Left kidney (tissue), 2 donors: ENCODE results near the gene FAM181A. TPM values are rescaled to one million over a fixed set of nuclear protein-coding genes. Genes with fewer than 3 reads are reported as not detected.

Source experiments
- DNase-seq: peaks from one replicate; pipeline ENCODE4 v3.0.0-alpha.2; 2013
- polyA plus RNA-seq: library from polyadenylated mRNA; unstranded; fragments of 120-200 nt; gene quantifications from one replicate; pipeline ENCODE4 v1.2.1, GENCODE V29; 2013; ENCODE audit not compliant: insufficient read length

Gene FAM181A
- polyA plus RNA-seq, 1 donor, result not detected

DNA sequence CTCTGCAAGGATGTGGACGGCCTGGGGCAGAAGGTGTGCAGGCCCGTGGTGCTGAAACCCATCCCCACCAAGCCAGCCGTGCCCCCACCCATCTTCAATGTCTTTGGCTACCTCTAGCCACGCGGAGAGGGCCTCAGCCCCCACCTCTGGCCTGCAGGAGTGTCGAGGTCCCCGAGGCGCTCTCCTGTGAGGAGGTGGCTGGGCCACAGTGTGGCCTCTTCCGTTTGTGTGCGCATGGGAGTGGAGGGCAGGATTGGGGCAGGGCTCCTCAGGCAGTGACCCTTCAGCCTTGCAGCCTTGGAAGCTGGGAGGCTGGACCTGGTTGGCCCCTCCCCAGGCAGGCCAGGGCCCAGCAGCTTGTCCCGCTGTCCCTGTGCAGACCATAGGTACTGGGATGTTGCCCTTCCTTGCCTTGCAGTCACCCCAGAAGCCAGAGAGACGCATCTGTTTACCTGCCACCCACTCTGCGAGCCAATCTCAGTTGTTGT, 1.9 kb downstream of the FAM181A start:
- no peak for DNase-seq

GRCh38 chr14:93929657-93930056, 2.5 kb downstream of the FAM181A start:
- DNase-seq, result no peak

GRCh38 chr14:93930296-93930988, 3.3 kb downstream of the FAM181A start:
- DNase-seq, result no peak

DNA sequence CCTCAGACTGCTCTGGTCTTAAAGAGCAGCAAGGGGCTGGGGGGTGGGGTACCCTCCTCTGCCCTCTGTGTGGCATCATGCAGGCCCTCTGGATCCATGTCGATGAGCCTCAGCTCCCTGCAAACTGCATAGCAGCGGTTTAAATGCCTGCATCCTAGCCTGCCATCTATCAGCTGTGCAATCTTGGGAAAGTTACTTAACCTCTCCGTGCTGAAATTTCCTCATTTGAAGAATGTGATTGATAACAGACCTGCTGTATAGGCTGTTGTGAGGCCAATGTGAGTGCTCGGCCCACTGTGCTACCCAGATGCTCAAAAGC, 3.8 kb downstream of the FAM181A start:
- no peak for DNase-seq

- no peak for DNase-seq
Observed at GRCh38 chr14:93932642-93933041, 5.5 kb downstream of the FAM181A start.

GRCh38 chr14:93935213-93935612, 8.1 kb downstream of the FAM181A start:
- no peak for DNase-seq

DNA sequence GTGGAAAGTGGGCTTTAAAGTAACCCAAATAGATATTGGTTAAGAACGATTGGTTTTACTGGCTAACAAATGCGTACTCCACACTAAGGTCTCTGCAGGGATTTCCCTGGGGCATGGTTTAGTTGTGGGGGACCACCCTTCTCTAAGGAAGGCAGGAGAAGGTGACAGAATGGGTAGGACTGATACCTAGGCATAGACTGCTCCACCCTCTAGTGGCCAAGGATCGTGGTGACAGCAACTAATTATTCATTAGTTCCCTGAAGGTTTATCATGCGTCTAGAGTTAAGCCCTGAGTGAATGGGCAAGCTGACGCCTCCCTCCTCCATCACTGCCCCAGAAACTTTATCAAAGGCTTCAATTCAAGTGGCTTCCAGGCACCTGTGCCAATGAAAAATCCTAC, 9.1 kb downstream of the FAM181A start:
- DNase-seq, result no peak

- no peak for DNase-seq
Observed at GRCh38 chr14:93936926-93937325, 9.8 kb downstream of the FAM181A start.

DNA sequence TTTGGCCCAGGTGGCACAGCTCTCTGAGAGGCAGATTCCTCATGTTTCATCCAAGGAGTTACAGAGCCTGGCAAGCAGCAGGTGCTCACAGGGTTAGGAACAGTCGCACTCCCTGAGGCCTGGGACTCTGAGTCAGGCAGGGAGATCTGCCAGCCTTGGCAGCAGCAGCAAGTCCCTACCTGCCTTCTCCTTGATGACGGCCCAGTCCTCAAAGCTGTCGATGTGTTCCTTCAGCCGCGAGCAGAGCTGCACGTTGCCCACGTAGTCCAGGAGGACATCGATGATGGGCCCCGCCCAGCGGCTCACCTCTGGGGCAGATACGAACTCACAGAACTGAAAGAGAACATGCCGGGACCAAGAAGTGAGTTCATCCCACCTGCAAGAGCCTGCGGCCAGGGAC, 10.4 kb downstream of the FAM181A start:
- DNase-seq, result no peak

DNA sequence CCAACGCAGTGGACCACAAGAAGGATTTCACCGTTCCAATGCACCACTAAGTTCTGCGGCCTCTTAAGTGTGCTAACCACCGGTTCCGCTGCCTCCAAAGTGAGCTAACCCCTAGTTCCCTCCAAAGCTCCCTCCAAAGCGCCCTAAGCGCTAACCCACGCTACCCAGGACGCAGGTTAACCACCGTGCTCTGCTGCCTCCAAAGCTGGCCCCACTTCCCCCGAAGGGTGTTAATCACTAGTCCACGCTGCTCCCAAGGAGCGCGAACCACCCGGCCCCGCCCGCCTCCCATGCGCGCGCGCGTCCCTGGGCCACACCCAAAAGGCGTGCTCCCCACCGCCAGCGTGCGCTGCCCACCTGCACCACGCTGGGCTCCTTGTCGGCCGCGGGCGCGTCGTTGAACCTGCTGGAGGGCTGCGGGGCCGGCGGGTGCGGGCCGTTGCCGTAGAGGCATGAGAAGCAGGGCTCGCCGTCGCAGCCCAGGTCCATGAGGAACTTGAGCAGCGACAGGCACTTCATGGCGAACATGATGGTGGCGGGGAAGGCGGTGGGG, 11.7 kb downstream of the FAM181A start:
- DNase-seq, result no peak

GRCh38 chr14:93939304-93940229, 12.4 kb downstream of the FAM181A start:
- peak; percentile 58 for DNase-seq

- DNase-seq, result no peak
Observed at GRCh38 chr14:93940437-93940836, 13.3 kb downstream of the FAM181A start.

GRCh38 chr14:93941293-93941910, 14.3 kb downstream of the FAM181A start:
- DNase-seq, result no peak

DNA sequence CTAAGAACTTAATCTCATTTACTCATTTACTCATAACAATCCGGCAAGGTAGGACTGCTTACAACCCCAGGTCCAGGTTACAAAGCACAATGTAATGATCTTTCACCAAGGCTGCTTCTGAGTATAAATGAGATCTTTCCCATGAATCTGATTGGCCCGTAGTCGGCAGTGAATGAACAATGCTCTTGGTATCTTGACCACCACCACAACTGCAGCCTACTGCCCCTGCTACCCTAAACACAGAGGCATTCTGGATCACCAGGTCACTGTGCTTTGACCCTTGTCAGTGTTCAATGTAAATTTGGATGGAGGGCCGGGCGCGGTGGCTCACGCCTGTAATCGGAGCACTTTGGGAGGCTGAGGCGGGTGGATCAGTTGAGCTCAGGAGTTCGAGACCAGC, 15.9 kb downstream of the FAM181A start:
- no peak for DNase-seq

DNA sequence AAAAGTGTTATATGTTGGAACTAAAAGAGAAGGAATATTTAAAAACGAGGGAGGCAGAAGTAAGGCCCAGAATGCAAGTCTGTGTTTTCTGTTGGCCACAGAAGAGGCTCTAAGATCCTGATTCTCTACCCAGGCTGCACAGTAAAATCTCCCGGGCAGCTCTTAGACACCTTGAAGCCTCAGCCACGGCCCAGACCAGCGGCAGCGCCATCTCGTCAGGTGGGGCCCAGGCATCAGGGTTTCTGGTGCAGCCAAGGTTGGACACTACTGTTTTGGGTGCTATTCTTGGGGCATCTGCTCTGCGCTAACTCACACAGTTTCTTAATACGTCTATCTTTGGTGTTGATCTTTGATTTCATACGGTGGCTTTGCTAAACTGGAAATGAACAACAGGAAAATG, 16.8 kb downstream of the FAM181A start:
- no peak for DNase-seq

GRCh38 chr14:93944348-93945069, 17.4 kb downstream of the FAM181A start:
- no peak for DNase-seq

- DNase-seq, result no peak
Observed at GRCh38 chr14:93945070-93945399, 17.9 kb downstream of the FAM181A start.

DNA sequence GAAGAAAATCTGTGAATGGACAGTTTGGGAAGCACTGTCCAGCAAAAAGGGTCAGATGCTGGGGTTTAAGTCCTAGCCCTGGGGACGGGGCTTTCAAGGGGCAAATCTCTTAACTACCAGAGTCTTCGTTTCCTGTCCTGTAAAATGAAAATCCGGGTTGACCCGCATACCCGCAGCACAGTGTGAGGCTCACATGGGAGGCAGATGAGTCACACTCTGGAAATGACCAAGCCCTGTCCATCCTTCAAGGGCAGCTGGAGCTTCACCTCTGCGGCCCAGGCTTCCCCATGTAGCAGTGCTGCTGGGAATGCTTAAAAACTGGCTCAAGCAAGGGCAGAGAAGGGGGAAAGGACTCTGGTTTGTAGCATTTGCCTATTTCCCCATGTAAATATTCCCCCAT, 19.0 kb downstream of the FAM181A start:
- no peak for DNase-seq

DNA sequence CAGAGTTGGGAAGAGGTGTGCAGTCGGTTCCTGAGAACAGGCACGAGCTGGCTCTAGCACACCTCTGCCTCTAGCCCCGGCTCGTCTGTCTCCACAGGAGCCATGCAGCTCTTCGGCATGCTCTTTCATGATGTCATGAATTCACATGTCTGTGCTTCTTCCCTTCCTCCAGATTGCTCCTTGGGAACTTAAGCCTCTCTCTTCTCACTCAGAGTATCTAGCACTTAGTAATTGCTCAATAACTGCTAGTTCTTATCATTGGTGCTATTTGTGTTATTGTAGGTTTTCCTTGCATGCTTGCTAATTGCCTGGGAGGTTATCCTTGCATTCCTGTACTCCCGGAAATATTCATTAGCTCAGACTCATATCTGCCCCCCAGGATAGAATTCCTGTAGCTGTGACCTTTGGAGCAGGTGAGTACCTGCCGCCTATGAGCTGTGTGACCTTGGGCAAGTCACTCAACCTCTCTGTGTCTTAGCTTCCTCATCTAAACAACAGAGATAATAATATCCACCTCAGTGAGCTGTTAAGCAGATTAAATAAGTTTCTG, 19.5 kb downstream of the FAM181A start:
- no peak for DNase-seq

DNA sequence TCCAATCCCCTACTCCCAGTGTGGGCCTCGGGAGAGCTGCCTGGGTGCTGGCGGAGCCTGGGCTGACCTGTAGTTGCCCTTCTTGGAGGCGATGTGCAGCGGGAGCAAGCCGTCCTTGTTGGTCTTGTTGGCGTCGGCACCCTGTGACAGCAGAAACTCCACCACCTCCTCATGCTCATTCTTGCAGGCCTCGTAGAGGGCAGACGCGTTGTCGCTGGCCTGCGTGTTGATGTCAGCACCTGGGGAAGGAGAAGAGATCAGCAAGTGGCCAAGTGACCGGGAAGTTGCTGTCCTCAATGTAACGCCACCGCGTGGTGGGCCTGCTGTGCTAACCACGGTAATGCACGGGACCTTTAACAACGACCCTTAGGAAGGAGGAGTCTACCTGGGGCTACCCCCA, 20.1 kb downstream of the FAM181A start:
- no peak for DNase-seq

DNA sequence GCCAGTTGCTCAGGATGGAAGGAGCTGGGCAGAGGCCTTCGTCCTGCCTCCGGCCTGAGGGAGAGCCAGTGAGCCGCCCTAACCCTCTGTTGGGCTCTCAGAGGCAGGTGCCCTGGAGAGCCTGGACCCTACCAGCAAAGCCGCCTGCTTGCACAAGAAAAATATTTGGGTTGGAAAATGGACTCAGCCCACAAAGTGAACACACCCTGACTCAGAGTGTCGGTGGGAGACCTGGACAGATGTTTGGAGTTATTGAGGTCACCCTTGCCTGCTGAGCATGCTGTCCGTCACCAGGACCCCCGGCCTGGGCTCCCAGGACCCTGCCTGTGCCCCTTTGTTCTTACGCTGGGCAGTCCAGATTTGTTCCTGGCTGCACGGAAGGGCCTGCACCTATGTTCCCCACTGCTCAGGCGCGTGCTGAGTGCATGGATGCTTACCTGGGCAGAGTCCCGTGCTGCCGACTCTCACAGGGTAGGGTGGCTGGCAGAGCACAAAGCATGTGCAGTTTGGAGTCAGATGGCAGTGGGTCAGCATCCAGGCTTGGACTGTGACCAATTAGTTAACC, 22.4 kb downstream of the FAM181A start:
- no peak for DNase-seq
